Body of pancreas (tissue), 4 donors: ENCODE results near the gene SLC36A2.
A peak's percentile ranks its signal among the peaks of the same experiment; 100 is the strongest.

Source experiments
- POLR2A ChIP-seq, 3 donors: fragments of 450-650 bp; IDR thresholded peaks; one replicate each; pipeline ENCODE4 v1.6.1; 2016; ENCODE audit warnings: antibody characterized with exemption in 3 of 3, mild to moderate bottlenecking in 2 of 3
- TF ChIP-seq, protein P1 (sequence below), 7 experiments: fragments of 450-650 bp in 4 of 7; fragments of 200-600 bp in 3 of 7; sonication (generic) in 3 of 7; IDR thresholded peaks; one replicate each; pipeline ENCODE4 v1.5.1; 2016 to 2019; ENCODE audit warnings: antibody characterized with exemption in 7 of 7

DNA sequence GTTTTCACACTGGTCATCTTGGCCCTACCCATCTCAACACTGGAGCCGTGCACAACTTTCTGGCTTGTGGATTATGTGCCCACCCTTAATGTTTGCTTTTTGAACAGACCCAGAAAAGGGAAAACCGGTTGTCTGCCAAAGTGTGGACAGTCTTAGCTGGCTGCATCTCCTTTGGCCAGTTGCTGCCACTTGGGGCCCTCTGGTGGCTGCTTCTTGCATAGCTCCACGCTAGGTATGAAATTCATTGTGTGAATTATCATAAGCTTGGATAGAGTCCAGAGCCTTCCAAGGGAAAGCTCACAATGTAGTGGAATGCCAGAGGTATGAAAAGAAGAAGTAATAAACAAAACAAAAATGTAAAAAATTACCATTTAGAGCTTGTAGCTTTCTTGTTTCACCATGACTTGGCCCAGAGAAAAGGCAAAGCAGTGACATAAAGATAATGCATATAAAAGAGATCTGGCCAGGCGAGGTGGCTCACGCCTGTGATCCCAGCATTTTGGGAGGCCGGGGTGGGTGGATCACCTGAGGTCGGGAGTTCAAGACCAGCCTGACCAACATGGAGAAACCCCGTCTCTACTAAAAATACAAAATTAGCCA lies 31.3 kb downstream of the SLC36A2 start:
- TF ChIP-seq, protein P1, sequence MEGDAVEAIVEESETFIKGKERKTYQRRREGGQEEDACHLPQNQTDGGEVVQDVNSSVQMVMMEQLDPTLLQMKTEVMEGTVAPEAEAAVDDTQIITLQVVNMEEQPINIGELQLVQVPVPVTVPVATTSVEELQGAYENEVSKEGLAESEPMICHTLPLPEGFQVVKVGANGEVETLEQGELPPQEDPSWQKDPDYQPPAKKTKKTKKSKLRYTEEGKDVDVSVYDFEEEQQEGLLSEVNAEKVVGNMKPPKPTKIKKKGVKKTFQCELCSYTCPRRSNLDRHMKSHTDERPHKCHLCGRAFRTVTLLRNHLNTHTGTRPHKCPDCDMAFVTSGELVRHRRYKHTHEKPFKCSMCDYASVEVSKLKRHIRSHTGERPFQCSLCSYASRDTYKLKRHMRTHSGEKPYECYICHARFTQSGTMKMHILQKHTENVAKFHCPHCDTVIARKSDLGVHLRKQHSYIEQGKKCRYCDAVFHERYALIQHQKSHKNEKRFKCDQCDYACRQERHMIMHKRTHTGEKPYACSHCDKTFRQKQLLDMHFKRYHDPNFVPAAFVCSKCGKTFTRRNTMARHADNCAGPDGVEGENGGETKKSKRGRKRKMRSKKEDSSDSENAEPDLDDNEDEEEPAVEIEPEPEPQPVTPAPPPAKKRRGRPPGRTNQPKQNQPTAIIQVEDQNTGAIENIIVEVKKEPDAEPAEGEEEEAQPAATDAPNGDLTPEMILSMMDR (IDR thresholded peaks at IDR 0.05), result peak; percentile 72 to 87 (median 78)
- no peak for TF ChIP-seq POLR2A (IDR thresholded peaks at IDR 0.05)
